ENCODE results near the gene CRYBB1.
A peak's percentile ranks its signal among the peaks of the same experiment; 100 is the strongest.

CRYBB1 gene

GRCh38 chr22:26617271-26618199, at the start of gene CRYBB1:
TSS of gene CRYBB1 (minus strand) at chr22:26618027. CDS start at chr22:26616319, 1,708 bp downstream.
- no peak for DNase-seq (ENCODE audit: low read depth in 2 of 2)

GRCh38 chr22:26667140-26667539, 49.3 kb upstream of the CRYBB1 start:
- no peak for DNase-seq (ENCODE audit: low read depth in 2 of 2)

DNA sequence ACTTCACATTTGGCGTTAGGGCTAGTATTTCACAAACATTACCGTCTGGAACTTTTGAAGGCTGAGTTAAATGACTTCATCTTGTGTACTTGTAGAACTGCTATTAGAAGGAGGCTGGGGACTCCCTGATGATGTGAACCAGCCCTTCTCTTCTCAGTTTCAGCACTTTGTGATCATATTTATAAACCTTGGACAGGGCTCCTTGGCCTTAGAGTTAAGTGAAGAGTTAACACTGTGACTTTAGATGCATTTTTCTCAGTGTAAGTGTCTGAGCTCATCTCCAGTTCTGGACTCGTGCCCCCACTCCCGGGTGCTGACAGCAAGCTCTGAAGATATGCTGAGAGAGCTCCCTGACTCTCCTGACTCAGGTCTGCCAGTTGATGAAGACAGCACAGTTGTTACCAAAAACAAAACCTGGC, 48.0 kb upstream of the CRYBB1 start:
- DNase-seq (ENCODE audit: low read depth in 2 of 2), result no peak

- DNase-seq (ENCODE audit: low read depth in 2 of 2), result no peak
These were observed 45.6 kb upstream of the CRYBB1 start for GRCh38 chr22:26663374-26663923.

GRCh38 chr22:26662160-26662559, 44.3 kb upstream of the CRYBB1 start:
- no peak for DNase-seq (ENCODE audit: low read depth in 2 of 2)

- no peak for DNase-seq (ENCODE audit: low read depth in 2 of 2)
These were observed 43.2 kb upstream of the CRYBB1 start for GRCh38 chr22:26660961-26661578.

- no peak for DNase-seq (ENCODE audit: low read depth in 2 of 2)
These were observed 42.5 kb upstream of the CRYBB1 start for GRCh38 chr22:26660356-26660755.

DNA sequence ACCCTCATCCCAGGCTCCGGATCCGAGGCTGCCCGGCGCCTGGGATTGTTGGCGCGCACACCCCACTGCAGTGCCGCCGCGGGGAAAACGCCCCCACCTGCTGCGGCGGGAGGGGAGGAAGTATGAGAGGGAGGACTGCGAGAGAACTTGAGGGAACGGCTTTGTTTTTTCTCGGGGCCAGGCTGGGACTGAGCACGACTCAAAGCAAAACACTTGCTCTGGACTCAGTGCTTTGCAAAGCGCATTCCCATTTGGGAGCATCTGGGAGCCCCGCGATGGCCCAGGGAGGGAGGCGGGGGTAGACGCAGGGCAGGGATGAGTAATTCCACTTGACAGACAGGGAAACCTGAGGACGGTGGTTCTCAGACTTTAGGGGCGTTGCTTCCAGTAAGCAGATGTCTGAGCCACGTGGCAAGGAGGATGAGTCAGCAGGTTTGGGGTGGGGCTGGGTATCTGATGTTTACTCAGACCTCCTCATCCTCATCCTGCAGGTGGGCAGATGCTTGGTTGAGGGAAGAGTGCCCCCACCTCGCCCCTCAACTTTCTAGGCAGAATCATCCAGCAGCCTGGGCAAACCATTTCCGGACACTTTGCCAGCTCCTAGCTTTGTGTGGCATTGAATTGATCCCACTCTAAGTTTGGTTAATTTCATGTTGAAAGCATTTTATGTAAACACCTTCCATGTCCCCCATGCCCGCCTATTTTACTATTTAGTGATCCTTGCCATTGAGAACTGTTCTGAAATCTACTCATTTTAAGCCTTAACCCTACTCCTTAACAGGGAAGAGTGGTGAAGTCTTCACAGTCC, 41.0 kb upstream of the CRYBB1 start:
- peak; percentile 71 to 83 for DNase-seq (ENCODE audit: low read depth in 2 of 2)

DNA sequence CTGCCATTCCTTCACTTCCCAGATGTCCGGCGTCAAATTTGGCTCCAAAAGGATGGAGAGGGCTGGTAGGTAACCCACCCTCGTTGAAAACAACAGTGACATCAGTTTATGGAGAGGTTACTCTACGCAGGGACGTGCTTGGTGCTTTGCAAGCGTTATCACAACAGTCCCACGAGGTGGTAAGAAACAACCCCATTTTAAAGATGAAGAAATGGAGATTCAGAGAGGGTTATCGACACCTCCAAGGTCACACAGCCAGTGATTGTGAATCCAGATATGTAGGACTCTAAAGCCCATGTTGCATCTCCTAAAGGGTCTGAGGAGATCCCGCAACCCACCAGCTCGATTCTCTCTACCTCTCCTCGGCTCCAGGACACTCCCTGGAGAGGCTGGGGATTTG, 40.3 kb upstream of the CRYBB1 start:
- no peak for DNase-seq (ENCODE audit: low read depth in 2 of 2)

- DNase-seq (ENCODE audit: low read depth in 2 of 2), result peak in 1 of 2 donors; percentile 55
These were observed 39.3 kb upstream of the CRYBB1 start, which contains the start of gene MIAT for GRCh38 chr22:26656891-26657851. TSS of gene MIAT (plus strand) at chr22:26657588.

DNA sequence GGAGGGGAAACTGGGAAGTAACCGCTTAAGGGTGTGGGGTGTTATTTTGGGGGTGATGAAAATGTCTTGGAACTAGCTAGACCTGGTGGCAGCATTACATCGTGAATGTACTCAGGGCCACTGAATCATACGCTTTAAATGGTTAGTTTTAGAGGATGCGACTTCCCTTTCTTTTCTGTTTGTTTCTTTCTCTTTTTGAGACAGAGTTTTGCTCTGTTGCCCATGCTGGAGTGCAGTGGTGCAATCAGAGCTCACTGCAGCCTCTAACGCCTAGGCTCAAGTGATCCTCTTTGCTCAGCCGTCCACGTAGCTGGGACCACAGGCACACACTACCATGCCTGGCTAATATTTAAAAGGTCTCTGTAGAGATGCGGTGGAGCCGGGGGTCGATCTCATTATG, 34.0 kb upstream of the CRYBB1 start:
- no peak for DNase-seq (ENCODE audit: low read depth in 2 of 2)

- no peak for DNase-seq (ENCODE audit: low read depth in 2 of 2)
These were observed 33.0 kb upstream of the CRYBB1 start for GRCh38 chr22:26650722-26651421.

DNA sequence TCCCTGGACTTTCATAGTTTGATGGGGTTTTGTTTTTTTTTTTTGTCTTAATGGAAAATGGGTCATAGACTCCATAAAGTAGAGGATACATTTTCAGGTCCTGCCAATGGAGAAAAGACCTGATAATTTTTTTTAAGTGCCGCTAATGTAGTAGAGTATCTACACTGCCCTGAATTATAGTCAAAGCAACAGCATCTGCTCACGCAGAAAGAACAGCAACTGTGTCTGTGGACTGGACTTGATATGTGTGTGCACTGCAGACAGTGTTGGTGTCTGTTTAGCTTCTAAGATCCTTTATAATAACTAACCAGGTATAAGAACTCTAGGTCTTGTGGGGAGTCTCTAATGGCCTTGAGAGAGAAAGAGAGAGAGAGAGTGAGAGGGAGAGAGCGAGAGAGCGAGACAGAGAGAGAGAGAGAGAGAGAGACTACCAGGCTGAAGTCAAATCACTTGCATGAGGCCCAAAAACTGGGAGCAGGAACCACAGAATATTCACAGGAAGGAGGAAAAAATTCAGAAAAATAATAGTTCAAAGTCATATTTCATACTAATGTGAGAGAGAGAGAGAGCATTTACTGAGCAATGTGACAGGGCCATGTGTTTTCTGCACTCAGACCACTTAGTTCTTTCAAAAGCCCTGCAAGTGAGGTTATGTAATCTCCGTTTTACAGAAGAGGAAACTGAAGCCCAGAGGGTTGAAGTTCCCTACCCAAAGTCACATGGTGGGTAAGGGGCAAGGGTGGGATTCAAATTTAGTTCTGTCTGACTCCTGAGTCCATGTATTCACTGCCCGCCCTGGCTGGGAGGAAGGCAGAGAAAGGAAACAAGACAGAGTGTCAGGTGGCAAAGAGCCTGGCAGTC, 30.9 kb upstream of the CRYBB1 start:
- no peak for DNase-seq (ENCODE audit: low read depth in 2 of 2)

DNA sequence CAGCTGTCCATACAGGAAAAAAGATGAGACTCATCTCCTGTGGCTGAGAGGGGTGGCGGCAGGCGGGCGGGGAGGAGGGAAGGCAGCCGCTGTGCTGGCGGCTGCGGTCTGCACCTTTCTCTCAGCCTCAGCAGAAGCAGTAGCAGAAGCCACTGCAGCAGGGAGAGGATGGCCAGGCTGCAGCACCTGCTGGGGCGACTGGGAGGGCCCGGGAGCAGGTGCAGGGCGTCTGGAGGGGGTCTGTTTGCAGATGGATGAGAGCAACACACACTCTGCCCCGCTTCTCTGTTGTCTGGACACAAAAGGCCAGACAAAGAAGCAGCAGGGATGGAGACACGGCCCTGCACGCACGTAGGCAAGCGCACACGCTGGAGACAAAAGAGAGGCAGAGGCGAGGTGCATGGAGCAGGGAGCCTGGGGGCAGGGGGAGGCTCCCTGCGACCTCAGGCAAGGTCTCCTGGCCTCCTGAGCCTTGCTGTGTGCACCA, 30.2 kb upstream of the CRYBB1 start:
- DNase-seq (ENCODE audit: low read depth in 2 of 2), result no peak

DNA sequence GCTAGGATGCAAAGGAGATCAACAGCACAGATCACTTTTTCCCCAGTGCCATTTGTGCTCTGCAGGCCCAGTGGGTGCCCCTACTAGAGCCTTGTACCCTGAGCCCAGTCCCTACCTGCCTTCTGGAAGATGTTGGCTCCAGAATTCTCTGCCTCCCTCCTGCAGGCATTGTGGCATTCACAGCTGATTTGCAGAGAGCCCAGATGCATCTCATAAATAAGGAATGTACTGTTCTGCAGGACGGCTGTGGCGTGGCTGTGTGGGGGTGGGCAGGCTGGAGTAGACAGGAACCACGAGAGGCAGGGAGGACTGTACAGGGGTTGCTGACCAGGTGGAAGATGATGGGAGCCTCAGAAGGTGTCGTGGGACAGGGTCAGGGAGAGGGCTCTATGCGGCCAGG, 28.3 kb upstream of the CRYBB1 start:
- DNase-seq (ENCODE audit: low read depth in 2 of 2), result no peak

DNA sequence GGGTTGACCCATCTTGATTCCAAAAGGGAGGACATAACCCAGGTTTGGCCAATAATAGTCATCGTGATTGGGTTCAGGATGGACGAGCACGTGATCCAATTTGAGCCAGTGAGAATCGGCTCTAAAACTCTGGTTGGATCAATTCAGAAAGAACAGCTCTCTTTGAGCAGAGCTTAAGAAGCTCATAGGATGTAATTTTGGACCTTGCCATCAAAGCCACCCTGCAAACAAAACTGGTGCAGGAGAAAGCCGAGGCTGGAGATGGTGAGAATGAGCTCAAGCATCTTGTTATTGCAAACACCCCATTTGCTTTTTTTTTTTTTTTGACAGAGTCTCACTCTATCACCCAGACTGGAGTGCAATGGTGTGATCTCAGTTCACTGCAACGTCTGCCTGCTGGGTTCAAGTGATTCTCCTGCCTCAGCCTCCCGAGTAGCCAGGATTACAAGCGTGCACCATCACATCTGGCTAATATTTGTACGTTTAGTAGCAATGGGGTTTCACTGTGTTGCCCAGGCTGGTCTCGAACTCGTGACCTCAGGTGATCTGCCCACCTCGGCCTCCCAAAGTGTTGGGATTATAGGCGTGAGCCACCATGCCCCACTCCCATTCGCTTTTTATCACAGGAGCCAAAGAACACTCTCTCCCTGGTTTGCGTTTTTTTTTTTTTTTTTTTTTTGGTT, 25.7 kb upstream of the CRYBB1 start:
- no peak for DNase-seq (ENCODE audit: low read depth in 2 of 2)

DNA sequence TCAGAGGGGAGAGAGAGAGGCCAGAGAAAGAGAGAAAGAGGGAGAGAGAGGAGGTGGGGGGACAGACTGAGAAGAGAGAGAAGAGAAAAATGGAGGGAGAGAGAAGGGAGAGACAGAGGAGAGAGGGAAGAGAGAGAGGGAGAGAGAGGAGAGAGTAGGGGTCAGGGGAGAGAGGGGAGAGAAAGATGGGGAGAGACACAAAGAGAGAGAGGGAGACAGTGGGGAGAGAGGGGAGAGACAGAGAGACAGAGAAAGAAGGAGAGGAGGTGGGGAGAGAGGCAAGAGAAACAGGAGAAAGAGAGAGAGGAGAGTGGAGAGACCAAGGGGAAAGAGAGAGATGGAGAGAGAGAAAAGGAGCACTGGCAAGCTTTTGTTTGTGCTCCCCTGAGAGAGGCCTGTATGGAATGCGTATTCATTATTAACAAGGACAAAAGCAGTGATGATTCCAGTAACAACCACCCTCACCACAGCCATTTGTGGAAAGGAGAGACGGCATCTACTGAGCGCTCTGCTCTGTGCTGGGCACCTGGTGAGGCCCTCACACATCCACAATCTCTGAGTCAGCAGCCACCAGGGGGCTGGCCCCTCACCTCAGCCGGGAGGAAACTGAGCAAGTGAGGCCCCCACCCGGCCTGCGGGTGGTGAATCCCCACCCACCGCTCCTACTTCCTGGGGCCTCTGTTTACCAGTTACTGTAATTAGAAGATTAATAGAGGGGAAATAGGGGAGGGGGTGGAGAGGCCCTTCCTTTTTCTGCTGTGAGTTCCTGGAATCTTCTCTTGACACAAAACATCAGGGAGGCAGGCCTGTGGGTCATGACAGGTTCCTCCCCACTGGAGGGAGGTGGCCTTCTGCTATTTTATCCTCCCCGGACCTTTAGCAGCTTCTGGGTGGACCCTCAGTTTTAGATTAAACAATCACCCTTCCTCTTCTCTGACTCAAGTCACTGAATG, 24.9 kb upstream of the CRYBB1 start:
- peak; percentile 84 to 87 for DNase-seq (ENCODE audit: low read depth in 2 of 2)
